ENCODE results near the gene SLC22A8.

DNA sequence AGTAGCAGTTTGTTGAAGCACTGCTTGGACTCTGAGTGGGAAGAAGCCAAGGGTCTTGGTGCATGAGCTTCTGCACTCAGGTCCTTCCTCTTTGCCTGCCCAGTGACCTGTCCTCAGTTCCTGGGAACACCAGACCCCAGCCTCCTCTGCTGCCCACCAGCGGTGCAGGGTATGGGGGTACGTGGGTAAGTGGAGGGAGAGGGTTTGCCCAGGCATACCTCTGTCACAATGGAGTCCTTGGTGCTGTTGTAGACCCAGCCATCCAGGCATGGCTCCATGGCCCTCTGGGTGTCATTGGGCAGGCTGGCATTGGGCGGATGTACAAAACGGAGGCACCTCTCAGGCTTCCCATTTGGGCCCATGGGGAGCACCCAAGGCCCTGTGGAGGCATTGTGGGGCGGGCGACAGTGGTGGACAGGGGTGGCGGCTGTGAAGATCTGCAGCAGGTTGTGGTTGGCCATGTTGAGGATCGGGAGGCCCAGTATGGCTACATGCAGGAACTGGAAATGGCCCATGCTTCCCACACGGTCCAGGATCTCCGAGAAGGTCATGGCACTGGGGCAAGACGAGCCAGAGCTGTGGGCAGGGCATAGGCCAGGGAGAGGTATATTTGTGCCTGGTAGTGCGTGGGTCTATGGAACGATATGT lies 1.1 kb downstream of the SLC22A8 start:
- TF ChIP-seq BCL6 (CRISPR knock-in tag; IDR thresholded peaks at IDR 0.05) (no peak), CHD2 (IDR thresholded peaks at IDR 0.05; ENCODE audit: low read depth, low read length) (no peak), CREB1 (IDR thresholded peaks at IDR 0.05) (no peak), CREB1 (CRISPR knock-in tag; IDR thresholded peaks at IDR 0.05) (no peak), RAD21 (CRISPR knock-in tag; IDR thresholded peaks at IDR 0.05) (no peak), ZSCAN12 (CRISPR knock-in tag; IDR thresholded peaks at IDR 0.05) (no peak), BRCA1 (CRISPR knock-in tag; IDR thresholded peaks at IDR 0.05) (no peak)

Measured in HepG2 (cell line).